ENCODE results near the gene KIAA0825.

The KIAA0825 gene

DNA sequence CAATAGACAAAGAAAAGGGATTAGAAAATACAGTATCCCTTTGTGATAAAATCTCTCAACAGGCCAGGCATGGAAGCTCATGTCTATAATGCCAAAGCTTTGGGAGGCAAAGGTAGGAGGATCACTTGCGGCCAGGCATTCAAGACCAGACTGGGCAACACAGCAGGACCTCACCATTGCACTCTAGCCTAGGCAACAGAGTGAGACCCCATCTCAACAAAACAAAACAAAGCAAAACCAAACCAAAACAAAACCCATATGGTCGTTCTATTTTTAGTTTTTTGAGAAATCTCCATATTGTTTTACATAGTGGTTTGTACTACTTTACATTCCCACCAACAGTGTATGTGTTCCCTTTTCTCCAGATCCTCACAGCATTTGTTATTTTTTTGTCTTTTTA is 193.0 kb downstream of the KIAA0825 start:
- no peak for DNase-seq

GRCh38 chr5:94423411-94423810 is 195.0 kb downstream of the KIAA0825 start:
- DNase-seq: no peak

- no peak for DNase-seq
Measured at GRCh38 chr5:94422812-94423211, 195.6 kb downstream of the KIAA0825 start.

- no peak for DNase-seq
Measured at GRCh38 chr5:94420885-94421284, 197.5 kb downstream of the KIAA0825 start.

- no peak for DNase-seq
Measured at GRCh38 chr5:94415798-94416197, 202.6 kb downstream of the KIAA0825 start.

DNA sequence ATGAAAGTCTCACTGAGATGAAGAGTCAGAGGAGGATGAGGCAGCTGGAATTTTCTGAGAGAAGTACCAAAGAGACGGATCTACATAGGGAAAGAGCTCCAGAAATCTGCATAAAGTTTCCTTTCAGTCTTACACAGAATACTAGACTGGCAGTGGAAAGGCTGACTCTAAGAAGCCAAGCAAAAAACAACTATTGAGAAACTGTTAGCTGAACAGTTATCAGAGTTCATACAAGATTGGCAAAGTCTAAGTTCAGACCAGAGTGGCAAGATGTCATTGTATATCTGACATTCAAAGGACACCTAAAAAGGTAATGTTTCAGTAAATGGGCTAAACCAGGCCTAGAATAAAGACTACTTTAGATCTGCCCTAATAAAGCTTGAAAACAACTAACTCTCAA is 209.0 kb downstream of the KIAA0825 start:
- no peak for DNase-seq

DNA sequence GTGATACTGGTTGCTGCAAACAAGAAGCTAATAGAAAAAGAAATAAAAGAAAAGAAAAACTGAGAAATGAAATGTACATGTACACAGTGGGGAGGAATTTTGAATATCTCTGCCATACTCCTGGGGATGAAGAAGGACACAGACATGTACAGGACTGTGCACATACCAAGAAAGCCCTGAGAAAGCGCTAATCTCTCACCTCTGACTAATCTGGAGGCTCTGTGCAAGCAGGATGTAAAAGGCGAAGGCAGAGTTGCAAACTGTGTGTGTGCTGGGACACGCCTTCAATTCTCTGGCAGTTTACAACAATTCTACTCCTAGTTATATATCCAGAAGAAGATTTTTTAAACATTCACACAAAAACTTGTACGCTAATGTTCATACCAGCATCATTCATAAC is 211.4 kb downstream of the KIAA0825 start:
- no peak for DNase-seq

GRCh38 chr5:94403483-94403882 is 214.9 kb downstream of the KIAA0825 start:
- no peak for DNase-seq

DNA sequence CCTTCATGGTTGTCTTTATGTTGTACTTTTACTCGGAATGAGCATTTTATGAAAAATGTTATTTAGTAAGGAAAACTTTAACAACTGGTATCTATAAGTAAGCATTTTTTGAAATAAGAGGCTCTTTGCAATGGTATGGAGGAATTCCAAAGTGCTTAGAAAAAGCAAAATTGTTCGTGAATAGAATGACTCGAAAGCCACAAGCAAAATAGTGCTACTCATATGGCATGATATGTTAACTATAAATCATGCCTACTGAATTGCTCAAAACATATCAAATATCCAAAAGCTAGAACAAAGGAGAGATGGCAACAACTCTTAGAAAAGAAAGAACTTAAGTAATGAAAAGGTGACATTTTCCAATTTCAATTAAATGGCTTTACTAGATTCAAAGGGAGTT is 216.3 kb downstream of the KIAA0825 start:
- DNase-seq: no peak

DNA sequence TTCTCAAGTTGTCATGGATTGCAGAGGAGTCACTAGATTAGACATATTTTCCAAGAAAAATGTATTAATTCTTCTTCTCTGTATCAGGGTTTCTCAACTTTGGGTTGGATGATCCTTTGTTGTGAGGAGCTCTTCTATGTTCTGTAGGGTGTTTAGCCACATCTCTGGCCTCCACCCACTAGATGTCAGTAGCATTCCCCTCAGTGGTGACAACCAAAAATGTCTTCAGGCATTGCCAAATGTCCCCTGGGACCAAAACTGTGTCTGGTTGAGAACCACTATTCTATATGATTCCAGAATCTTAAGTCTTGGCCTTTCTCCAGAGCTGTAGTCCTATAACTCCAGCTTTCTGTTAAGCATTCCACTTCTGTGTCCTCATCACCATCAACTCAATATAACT is 220.9 kb downstream of the KIAA0825 start:
- DNase-seq: no peak

DNA sequence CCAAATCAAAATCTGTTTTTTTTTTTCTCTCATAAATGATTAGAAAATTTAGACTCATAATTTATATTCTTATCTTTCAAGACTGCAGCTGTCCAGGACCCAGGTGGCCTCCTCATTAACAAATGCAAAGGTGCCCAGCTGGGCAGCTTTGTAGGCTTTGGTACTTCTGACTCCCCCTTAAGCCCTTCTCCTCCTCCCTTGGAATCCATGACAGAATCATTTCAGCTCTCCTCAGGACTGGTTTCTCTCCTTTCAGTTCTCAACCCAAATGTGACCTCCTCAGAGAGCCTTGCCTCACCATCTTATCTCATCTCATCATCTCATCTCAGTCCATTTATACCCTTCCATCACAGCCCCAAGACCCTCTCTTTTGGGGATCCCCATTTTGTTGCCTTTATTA is 221.7 kb downstream of the KIAA0825 start:
- no peak for DNase-seq

- no peak for DNase-seq
Measured at GRCh38 chr5:94395468-94395867, 222.9 kb downstream of the KIAA0825 start.

DNA sequence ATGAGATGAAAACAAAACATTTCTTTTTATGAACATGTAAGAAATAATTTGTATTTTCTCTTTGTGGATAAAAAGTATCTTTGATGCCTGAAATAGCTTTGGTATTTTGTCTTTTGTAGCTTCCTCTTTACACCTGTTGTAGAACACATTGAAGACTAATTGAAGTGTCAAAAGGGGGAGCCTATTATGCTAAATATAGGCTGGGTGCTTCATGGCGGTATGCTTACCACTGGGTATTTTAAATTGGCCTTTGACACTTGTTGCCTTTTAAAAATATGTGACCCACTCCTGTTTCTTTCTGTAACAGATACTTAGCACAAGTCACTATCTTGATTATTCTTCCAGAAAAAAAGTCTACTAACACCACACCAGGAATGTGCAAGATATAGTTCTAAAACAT is 226.4 kb downstream of the KIAA0825 start:
- no peak for DNase-seq

DNA sequence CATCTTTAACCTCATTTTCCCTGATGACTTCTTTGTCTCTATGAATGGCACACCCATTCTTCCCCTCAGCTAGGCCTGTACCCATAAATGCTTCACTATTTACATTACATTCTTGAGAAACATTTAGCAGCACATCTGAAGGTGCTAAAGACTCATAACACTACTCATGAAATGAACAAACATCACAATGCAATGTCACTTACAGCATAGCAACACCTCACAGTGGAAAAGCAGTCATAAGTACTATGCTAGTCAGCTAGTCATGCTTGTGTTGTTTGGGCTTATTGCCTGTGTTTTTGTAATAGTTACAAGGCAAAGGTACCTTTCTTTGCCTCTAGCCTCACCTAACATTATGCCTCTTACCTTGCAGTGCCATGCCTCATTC is 228.9 kb downstream of the KIAA0825 start:
- no peak for DNase-seq

DNA sequence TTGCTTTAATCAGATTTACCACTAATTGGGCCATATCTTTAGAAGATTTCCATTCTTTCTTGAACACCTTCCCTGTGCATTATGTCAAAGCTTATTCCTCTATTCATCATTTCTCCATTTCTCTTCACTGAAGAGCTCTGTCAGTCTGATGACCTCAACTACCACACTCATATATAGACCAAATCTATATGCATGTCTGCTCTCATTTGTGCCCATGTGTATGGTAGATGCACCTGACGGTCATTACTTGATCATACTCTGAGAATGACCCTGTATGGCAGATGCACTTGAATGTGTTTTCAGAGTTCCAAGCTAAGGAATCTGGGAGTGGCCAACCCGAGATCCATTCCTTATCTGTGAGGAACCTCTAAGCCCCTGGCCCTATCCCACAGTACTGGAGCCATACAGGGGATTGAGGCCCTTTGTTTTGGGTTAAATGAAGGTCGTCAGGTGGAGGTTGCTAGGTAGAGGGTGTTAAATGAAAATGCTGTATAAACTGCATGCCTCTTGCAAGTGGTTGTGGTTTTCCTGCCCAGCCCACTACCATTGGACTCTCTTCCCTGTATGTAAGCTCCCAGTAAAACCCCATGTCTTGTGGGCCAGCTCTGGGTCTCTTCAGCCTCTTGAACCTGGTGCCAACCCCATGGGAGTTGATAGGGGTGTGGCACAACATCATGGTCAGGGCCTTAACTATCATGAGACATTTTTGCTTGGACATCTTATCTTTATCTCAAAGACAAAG is 229.5 kb downstream of the KIAA0825 start:
- no peak for DNase-seq

DNA sequence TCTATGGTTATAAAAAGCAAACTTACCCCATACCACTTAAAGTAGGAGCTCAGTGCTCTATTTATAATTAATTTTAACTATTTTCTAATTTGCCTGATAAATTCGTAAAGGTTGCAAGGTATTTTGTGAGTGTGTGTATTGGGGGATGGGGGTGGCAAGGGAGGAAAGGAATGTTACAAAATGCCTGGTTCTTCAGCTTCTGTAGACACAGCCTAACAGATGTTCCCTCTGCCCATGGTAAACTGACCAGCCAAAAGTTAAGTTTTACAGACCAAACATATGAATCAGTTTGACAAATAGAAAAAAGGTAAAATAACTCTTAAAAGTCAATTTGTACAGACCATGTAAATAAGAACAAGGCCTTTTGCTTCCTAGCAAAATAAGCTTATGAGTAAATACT is 232.6 kb downstream of the KIAA0825 start:
- DNase-seq: no peak

DNA sequence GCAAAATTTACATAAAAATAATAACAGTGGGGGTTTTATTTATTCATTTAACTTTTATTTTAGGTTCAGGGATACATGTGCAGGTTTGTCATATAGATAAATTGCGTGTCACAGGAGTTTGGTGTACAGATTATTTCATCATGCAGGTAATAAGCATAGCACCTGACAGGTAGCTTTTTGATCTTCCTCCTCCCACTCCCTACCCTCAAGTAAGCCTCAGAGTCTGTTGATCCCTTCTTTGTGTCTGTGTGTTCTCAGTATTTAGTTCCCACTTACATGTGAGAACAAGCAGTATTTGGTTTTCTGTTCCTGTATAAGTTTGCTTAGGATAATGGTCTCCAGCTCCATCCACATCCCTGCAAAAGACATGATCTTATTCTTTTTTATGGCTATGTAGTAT is 240.3 kb downstream of the KIAA0825 start:
- DNase-seq: no peak

- no peak for DNase-seq
Measured at GRCh38 chr5:94376672-94377345, 241.6 kb downstream of the KIAA0825 start.

- DNase-seq: no peak
Measured at GRCh38 chr5:94375801-94376200, 242.6 kb downstream of the KIAA0825 start.

DNA sequence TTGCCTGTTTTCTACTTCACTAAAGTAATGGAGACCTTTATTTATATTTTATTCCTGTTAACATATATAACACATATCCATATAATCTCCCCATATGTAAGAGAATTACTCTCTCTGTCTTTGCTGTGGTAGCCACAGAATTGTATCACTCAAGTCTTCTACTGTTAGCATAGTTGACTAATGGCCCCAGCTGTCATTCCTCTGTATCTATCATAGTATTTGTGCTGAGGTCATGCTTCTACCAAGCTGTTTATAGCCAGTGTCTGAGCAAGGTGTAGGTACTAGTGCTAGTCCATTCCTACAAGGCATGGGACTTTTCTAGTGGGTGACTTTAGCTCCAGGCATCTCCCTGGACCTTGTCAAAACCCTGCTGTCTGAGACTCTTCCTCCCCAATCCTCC is 244.1 kb downstream of the KIAA0825 start:
- DNase-seq: no peak

GRCh38 chr5:94367900-94368299 is 250.5 kb downstream of the KIAA0825 start:
- DNase-seq: no peak

- no peak for DNase-seq
Measured at GRCh38 chr5:94366811-94367210, 251.6 kb downstream of the KIAA0825 start.

- DNase-seq: no peak
Measured at GRCh38 chr5:94362857-94363256, 255.5 kb downstream of the KIAA0825 start.

GRCh38 chr5:94361832-94362796 is 256.3 kb downstream of the KIAA0825 start:
- DNase-seq: no peak
